WTC11 (cell line): Measurements from ENCODE around the gene CAMKK2. TPM values are rescaled to one million over a fixed set of nuclear protein-coding genes. Genes with fewer than 3 reads are reported as not detected.

Experiments used
- ATAC-seq: fragments of 200-7000 bp; cut with Tn5 transposase; 2 replicates; pipeline ENCODE4 v1.10.0; 2021; ENCODE audit warnings: mild to moderate bottlenecking, moderate library complexity
- CTCF ChIA-PET: fragments of 300-600 bp; sonication (Branson Sonifier 250); formaldehyde crosslinking; loops from one replicate; lab custom pipeline; 2021; ENCODE audit warnings: antibody characterized with exemption; lab: Charles Lee
- POLR2A ChIA-PET: fragments of 350-600 bp; sonication (Branson Sonifier 250); formaldehyde crosslinking; loops from one replicate; lab custom pipeline; 2021; ENCODE audit warnings: antibody characterized with exemption; lab: Charles Lee
- DNase-seq: peaks from one replicate; pipeline ENCODE4 v3.0.0; 2021; ENCODE audit warnings: low spot score
- H3K27ac Mint-ChIP-seq: 2 replicates; pipeline ENCODE4 v1.8.0; 2021; ENCODE audit warnings: mixed read lengths
- H3K27me3 Mint-ChIP-seq: 2 replicates; pipeline ENCODE4 v1.8.0; 2021; ENCODE audit warnings: low read depth, mild to moderate bottlenecking, moderate library complexity, mixed read lengths
- H3K36me3 Mint-ChIP-seq: 2 replicates; pipeline ENCODE4 v1.8.0; 2021; ENCODE audit warnings: mixed read lengths
- H3K4me1 Mint-ChIP-seq: 2 replicates; pipeline ENCODE4 v1.8.0; 2022; ENCODE audit warnings: mixed read lengths
- H3K4me3 Mint-ChIP-seq: 2 replicates; pipeline ENCODE4 v1.8.0; 2021; ENCODE audit warnings: mild to moderate bottlenecking, moderate library complexity, mixed read lengths
- H3K9me3 Mint-ChIP-seq: 2 replicates; pipeline ENCODE4 v1.8.0; 2021; ENCODE audit warnings: mixed read lengths
- AR ChIP-seq: fragments of 250-450 bp; sonication (Bioruptor Pico); IDR thresholded peaks from 2 replicates; pipeline ENCODE4 v1.9.0; 2021; ENCODE audit warnings: mild to moderate bottlenecking
- ARID4B ChIP-seq: sonication (generic); formaldehyde crosslinking; IDR thresholded peaks from 2 replicates; pipeline ENCODE4 v1.8.0; 2023; ENCODE audit warnings: missing genetic modification reagents, mild to moderate bottlenecking, borderline replicate concordance
- ETV6 ChIP-seq: sonication (generic); formaldehyde crosslinking; IDR thresholded peaks from 2 replicates; pipeline ENCODE4 v1.8.1; 2022; ENCODE audit warnings: mild to moderate bottlenecking, missing genetic modification reagents
- FOXK1 ChIP-seq: sonication (generic); formaldehyde crosslinking; IDR thresholded peaks from 2 replicates; pipeline ENCODE4 v1.8.0; 2022; ENCODE audit warnings: mild to moderate bottlenecking, moderate library complexity, missing genetic modification reagents
- FOXP1 ChIP-seq: sonication (generic); formaldehyde crosslinking; IDR thresholded peaks from 2 replicates; pipeline ENCODE4 v1.8.0; 2022; ENCODE audit warnings: missing genetic modification reagents, mild to moderate bottlenecking, moderate library complexity, borderline replicate concordance
- HMGA2 ChIP-seq: fragments of 250-450 bp; sonication (Bioruptor Pico); IDR thresholded peaks from 2 replicates; pipeline ENCODE4 v1.4.0; 2021; ENCODE audit warnings: mild to moderate bottlenecking, moderate library complexity
- HMGXB4 ChIP-seq: sonication (generic); formaldehyde crosslinking; IDR thresholded peaks from 2 replicates; pipeline ENCODE4 v1.8.1; 2023; ENCODE audit warnings: mild to moderate bottlenecking, moderate library complexity, missing genetic modification reagents
- IRF2 ChIP-seq: sonication (generic); formaldehyde crosslinking; IDR thresholded peaks from 2 replicates; pipeline ENCODE4 v1.8.0; 2022; ENCODE audit warnings: low read depth, missing genetic modification reagents, borderline replicate concordance
- NR2C2 ChIP-seq: sonication (generic); formaldehyde crosslinking; IDR thresholded peaks from 2 replicates; pipeline ENCODE4 v1.8.0; 2022; ENCODE audit warnings: mild to moderate bottlenecking, missing genetic modification reagents
- PREB ChIP-seq: sonication (generic); formaldehyde crosslinking; IDR thresholded peaks from 2 replicates; pipeline ENCODE4 v1.8.1; 2022; ENCODE audit warnings: mild to moderate bottlenecking, missing genetic modification reagents, moderate library complexity, borderline replicate concordance
- SMAD3 ChIP-seq: sonication (generic); formaldehyde crosslinking; IDR thresholded peaks from 2 replicates; pipeline ENCODE4 v1.8.0; 2022; ENCODE audit warnings: missing genetic modification reagents, mild to moderate bottlenecking, borderline replicate concordance
- SMAD4 ChIP-seq: sonication (generic); formaldehyde crosslinking; IDR thresholded peaks from 2 replicates; pipeline ENCODE4 v1.8.0; 2022; ENCODE audit warnings: mild to moderate bottlenecking, missing genetic modification reagents
- ZBTB21 ChIP-seq: sonication (generic); formaldehyde crosslinking; IDR thresholded peaks from 2 replicates; pipeline ENCODE4 v1.8.1; 2023; ENCODE audit warnings: mild to moderate bottlenecking, missing genetic modification reagents, borderline replicate concordance
- ZNF263 ChIP-seq: sonication (generic); formaldehyde crosslinking; IDR thresholded peaks from 2 replicates; pipeline ENCODE4 v1.8.1; 2022; ENCODE audit warnings: low read depth, mild to moderate bottlenecking, moderate library complexity, missing genetic modification reagents
- ZNF512 ChIP-seq: sonication (generic); formaldehyde crosslinking; IDR thresholded peaks from 2 replicates; pipeline ENCODE4 v1.8.1; 2022; ENCODE audit warnings: missing genetic modification reagents, borderline replicate concordance
- ZSCAN18 ChIP-seq: fragments of 250-450 bp; sonication (Bioruptor Pico); IDR thresholded peaks from 2 replicates; pipeline ENCODE4 v2.1.2; 2022; ENCODE audit warnings: mild to moderate bottlenecking, moderate library complexity
- total RNA-seq: library from RNA; stranded (reverse); gene quantifications from 3 replicates; pipeline ENCODE4 v1.2.3, GENCODE V29; 2021
- TF ChIP-seq, protein P1 (sequence below): fragments of 200-600 bp; IDR thresholded peaks from 2 replicates; pipeline ENCODE4 v1.8.0; 2022; ENCODE audit warnings: antibody characterized with exemption

Gene CAMKK2
- total RNA-seq, 1 experiment from 2014 or later = 36.5 TPM

DNA sequence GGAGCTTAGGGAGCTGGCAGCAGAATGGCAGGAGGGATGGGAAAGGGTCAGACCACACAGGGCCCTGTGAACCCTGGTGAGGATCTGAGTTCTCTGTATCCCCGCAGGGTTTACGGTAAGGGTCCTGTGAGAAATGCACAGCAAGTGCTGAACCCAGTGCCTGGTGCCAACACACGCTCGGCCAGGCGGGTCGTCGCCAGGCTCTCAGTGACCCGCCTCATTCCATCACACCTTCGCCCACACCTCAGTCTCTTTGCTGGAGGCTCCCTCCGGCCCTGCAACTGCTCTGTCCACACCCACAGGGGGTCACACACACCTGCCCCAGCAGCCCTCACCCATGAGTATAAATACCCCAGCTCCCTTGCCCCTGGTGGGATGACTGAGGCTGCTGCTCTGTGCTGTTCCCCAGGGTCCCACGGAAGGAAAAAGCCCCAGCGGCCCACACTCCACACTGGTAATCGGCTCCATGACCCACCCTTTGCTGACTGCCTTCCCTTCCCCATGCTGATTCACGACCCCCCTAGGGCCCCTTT is 23.1 kb downstream of the CAMKK2 start:
- H3K36me3 Mint-ChIP-seq = peaks cover 36% of the 10 kb centered on the region
- H3K9me3 Mint-ChIP-seq = peaks cover 3% of the 10 kb centered on the region; the same call in 1 of the 2 replicates
- H3K27me3 Mint-ChIP-seq = no peaks in the 10 kb centered on the region
- no peak overlapping the region for H3K4me3 Mint-ChIP-seq
- DNase-seq = no peak
- H3K27ac Mint-ChIP-seq = no peak overlapping the region
- TF ChIP-seq IRF2 (CRISPR knock-in tag) (no peak), FOXK1 (CRISPR knock-in tag) (no peak), FOXP1 (CRISPR knock-in tag) (no peak), ARID4B (CRISPR knock-in tag) (no peak), ETV6 (CRISPR knock-in tag) (no peak), ZNF263 (CRISPR knock-in tag) (no peak), HMGXB4 (no peak), ZBTB21 (CRISPR knock-in tag) (no peak), AR (CRISPR knock-in tag) (no peak), ZNF512 (CRISPR knock-in tag) (no peak), NR2C2 (CRISPR knock-in tag) (no peak), HMGA2 (no peak), ZSCAN18 (no peak), SMAD3 (CRISPR knock-in tag) (no peak), SMAD4 (CRISPR knock-in tag) (no peak), PREB (CRISPR knock-in tag) (no peak)
- TF ChIP-seq, protein P1, sequence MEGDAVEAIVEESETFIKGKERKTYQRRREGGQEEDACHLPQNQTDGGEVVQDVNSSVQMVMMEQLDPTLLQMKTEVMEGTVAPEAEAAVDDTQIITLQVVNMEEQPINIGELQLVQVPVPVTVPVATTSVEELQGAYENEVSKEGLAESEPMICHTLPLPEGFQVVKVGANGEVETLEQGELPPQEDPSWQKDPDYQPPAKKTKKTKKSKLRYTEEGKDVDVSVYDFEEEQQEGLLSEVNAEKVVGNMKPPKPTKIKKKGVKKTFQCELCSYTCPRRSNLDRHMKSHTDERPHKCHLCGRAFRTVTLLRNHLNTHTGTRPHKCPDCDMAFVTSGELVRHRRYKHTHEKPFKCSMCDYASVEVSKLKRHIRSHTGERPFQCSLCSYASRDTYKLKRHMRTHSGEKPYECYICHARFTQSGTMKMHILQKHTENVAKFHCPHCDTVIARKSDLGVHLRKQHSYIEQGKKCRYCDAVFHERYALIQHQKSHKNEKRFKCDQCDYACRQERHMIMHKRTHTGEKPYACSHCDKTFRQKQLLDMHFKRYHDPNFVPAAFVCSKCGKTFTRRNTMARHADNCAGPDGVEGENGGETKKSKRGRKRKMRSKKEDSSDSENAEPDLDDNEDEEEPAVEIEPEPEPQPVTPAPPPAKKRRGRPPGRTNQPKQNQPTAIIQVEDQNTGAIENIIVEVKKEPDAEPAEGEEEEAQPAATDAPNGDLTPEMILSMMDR = no peak
- ChIA-PET POLR2A (no interaction called here), CTCF (no interaction called here)
- H3K4me1 Mint-ChIP-seq = no peaks in the 10 kb centered on the region
- ATAC-seq = no peak
